Gastroesophageal sphincter (tissue), 3 donors: ENCODE measurements around the gene TGFA.

Experiments used
- CTCF ChIP-seq, 4 experiments: fragments of 200-600 bp in 2 of 4; fragments of 450-650 bp in 2 of 4; sonication (generic) in 1 of 4; IDR thresholded peaks; one replicate each; pipeline ENCODE4 v1.5.1; 2017 to 2019; ENCODE audit warnings: antibody characterized with exemption in 4 of 4, mild to moderate bottlenecking in 2 of 4, moderate library complexity in 2 of 4
- EP300 ChIP-seq: sonication (generic); formaldehyde crosslinking; IDR thresholded peaks from one replicate; pipeline ENCODE4 v1.6.1; 2017; ENCODE audit warnings: antibody characterized with exemption, mild to moderate bottlenecking

- no peak for TF ChIP-seq CTCF (IDR thresholded peaks at IDR 0.05)
- TF ChIP-seq EP300 = no peak
Observed at GRCh38 chr2:70426341-70426740, 127.3 kb downstream of the TGFA start.
